ENCODE measurements around the gene RSKR. TPM values are rescaled to one million over a fixed set of nuclear protein-coding genes. Genes with fewer than 3 reads are reported as not detected.
"Not testable (repeated sequence)": the region's sequence is repeated elsewhere in the genome, so short reads cannot be mapped to it uniquely, and the experiment has no call there.

RSKR gene
- total RNA-seq, 1 experiment from 2014 or later: 18.9 TPM

DNA sequence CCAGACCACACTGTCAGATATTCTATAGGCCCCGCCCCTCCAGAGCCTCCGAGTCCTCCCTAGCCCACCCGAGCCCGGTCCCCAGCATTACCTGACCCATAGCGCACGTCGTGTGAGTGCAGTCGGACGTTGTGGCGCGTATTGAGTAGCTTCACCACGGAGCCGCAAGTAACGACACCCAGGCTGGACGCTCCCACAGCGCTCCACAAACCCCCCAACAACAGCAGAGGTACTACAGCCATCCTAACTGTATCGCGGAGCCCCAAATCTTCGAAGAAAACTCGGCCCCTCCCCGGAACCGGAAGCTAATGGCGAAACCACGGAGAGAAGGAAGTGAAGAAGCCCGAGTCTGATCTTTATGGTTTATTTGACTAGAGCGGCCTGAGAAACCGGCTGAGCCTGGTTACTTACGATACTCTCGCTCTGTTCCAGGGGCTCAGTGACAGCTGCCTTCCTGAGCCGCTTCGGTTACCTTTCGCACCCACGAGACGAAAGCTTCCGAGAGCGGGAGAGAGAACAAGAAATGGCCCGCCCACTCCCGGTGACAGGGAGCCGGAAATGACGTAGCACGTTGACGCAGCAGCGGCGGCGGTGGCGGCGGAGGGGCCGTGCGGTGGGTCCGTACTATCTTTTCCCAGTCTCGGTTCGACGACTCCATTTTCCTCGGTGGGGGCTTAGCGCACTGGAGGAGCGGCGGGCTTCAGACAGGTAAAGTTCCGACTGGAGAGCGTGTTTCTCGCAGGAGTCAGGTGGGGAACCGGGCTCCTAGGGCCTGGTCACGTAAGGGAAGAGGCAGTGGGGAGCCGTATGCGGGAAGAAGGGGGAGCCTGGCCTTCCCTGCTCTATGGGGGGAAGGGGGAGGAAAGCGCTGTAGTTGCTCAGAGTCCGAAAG is 47.9 kb upstream of the RSKR start, which contains the start of the genes SDF2 and SUPT6H (continued):
- TF ChIP-seq, protein P1, sequence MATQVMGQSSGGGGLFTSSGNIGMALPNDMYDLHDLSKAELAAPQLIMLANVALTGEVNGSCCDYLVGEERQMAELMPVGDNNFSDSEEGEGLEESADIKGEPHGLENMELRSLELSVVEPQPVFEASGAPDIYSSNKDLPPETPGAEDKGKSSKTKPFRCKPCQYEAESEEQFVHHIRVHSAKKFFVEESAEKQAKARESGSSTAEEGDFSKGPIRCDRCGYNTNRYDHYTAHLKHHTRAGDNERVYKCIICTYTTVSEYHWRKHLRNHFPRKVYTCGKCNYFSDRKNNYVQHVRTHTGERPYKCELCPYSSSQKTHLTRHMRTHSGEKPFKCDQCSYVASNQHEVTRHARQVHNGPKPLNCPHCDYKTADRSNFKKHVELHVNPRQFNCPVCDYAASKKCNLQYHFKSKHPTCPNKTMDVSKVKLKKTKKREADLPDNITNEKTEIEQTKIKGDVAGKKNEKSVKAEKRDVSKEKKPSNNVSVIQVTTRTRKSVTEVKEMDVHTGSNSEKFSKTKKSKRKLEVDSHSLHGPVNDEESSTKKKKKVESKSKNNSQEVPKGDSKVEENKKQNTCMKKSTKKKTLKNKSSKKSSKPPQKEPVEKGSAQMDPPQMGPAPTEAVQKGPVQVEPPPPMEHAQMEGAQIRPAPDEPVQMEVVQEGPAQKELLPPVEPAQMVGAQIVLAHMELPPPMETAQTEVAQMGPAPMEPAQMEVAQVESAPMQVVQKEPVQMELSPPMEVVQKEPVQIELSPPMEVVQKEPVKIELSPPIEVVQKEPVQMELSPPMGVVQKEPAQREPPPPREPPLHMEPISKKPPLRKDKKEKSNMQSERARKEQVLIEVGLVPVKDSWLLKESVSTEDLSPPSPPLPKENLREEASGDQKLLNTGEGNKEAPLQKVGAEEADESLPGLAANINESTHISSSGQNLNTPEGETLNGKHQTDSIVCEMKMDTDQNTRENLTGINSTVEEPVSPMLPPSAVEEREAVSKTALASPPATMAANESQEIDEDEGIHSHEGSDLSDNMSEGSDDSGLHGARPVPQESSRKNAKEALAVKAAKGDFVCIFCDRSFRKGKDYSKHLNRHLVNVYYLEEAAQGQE (IDR thresholded peaks at IDR 0.05; ENCODE audit: low read depth): no peak

DNA sequence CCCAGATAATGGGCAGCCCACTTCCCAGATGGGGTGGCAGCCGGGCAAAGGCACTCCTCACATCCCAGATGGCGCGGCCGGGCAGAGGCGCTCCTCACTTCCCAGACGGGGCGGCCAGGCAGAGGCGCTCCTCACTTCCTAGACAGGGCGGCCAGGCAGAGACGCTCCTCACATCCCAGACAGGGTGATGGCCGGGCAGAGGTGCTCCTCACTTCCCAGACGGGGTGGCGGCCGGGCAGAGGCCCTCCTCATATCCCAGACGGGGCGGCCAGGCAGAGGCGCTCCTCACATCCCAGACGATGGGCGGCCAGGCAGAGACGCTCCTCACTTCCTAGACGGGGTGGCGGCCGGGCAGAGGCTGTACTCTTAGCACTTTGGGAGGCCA is 45.5 kb upstream of the RSKR start:
- H3K9me2 ChIP-seq (ENCODE audit: insufficient read depth); DNase-seq (ENCODE audit: low read depth, low spot score); H3K4me2 ChIP-seq (ENCODE audit: low read length); H3K27ac ChIP-seq (ENCODE audit: low read depth, low read length); POLR2A ChIA-PET; H3K4me3 ChIP-seq (replicated peaks in 1 of 2; ENCODE audit: low read depth in 1 of 2, low read length in 2 of 2); H3K9me3 ChIP-seq (ENCODE audit: control insufficient read depth in 1 of 2, insufficient read depth in 1 of 2, low read depth in 1 of 2, low read length in 2 of 2); ATAC-seq; CTCF ChIA-PET; H4K20me1 ChIP-seq (ENCODE audit: insufficient read depth); H3K9ac ChIP-seq (ENCODE audit: low read length); H3K27me3 ChIP-seq (ENCODE audit: insufficient read depth, low read length); BruUV-seq (replicated peaks); intact Hi-C loops (cut with micrococcal nuclease); RAD21 ChIA-PET (ENCODE audit: low non-redundant PET in 1 of 2, low total read pairs in 2 of 2, uncharacterized antibody in 2 of 2, unreplicated experiment in 2 of 2); H2AFZ ChIP-seq (ENCODE audit: low read depth, low read length, poor library complexity, severe bottlenecking): not testable (repeated sequence)
- peaks cover 75% of the 10 kb centered on the region for H3K79me2 ChIP-seq (ENCODE audit: insufficient read depth, low read length)
- H3K36me3 ChIP-seq (ENCODE audit: control insufficient read depth in 1 of 2, insufficient read depth in 2 of 2, low read length in 2 of 2): peaks cover 3 to 29% of the 10 kb centered on the region in 2 experiments
- peaks cover 12 to 18% of the 10 kb centered on the region in 2 experiments; a peak in 3 of 4 replicates for H3K4me1 ChIP-seq (ENCODE audit: control insufficient read depth in 1 of 2, insufficient read depth in 2 of 2, low read length in 2 of 2)

DNA sequence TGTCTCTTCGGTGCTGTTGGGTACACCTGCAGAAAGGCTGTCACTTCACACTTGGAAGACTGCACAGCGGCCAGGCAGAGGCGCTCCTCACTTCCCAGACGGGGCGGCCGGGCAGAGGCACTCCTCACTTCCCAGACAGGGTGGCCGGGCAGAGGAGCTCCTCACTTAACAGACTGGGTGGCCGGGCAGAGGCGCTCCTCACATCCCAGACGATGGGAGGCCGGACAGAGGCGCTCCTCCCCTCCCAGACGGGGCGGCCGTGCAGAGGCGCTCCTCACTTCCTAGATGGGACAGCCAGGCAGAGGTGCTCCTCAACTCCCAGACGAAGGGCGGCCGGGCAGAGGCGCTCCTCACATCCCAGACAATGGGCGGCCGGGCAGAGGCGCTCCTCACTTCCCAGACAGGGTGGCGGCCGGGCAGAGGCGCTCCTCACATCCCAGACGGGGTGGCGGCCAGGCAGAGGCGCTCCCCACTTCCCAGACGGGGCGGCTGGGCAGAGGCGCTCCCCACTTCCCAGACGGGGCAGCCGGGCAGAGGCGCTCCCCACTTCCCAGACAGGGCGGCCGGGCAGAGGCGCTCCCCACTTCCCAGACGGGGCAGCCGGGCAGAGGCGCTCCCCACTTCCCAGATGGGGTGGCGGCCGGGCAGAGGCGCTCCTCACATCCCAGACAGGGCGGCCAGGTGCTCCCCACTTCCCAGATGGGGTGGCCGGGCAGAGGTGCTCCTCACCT is 44.9 kb upstream of the RSKR start:
- DNase-seq (ENCODE audit: low read depth, low spot score); H3K27me3 ChIP-seq (ENCODE audit: insufficient read depth, low read length); H3K4me2 ChIP-seq (ENCODE audit: low read length); H2AFZ ChIP-seq (ENCODE audit: low read depth, low read length, poor library complexity, severe bottlenecking); H3K9me2 ChIP-seq (ENCODE audit: insufficient read depth); ATAC-seq; H3K9ac ChIP-seq (ENCODE audit: low read length); RAD21 ChIA-PET (ENCODE audit: low non-redundant PET in 1 of 2, low total read pairs in 2 of 2, uncharacterized antibody in 2 of 2, unreplicated experiment in 2 of 2); POLR2A ChIA-PET; H3K4me3 ChIP-seq (replicated peaks in 1 of 2; ENCODE audit: low read depth in 1 of 2, low read length in 2 of 2); CTCF ChIA-PET; H3K27ac ChIP-seq (ENCODE audit: low read depth, low read length); BruUV-seq (replicated peaks); H4K20me1 ChIP-seq (ENCODE audit: insufficient read depth); intact Hi-C loops (cut with micrococcal nuclease); H3K9me3 ChIP-seq (ENCODE audit: control insufficient read depth in 1 of 2, insufficient read depth in 1 of 2, low read depth in 1 of 2, low read length in 2 of 2): not testable (repeated sequence)
- Histone ChIP-seq H3K79me2 (ENCODE audit: insufficient read depth, low read length) (peaks cover 75% of the 10 kb centered on the region), H3K36me3 (ENCODE audit: control insufficient read depth in 1 of 2, insufficient read depth in 2 of 2, low read length in 2 of 2) (peaks cover 3 to 29% of the 10 kb centered on the region in 2 experiments), H3K4me1 (ENCODE audit: control insufficient read depth in 1 of 2, insufficient read depth in 2 of 2, low read length in 2 of 2) (peaks cover 12 to 18% of the 10 kb centered on the region in 2 experiments; a peak in 3 of 4 replicates)

DNA sequence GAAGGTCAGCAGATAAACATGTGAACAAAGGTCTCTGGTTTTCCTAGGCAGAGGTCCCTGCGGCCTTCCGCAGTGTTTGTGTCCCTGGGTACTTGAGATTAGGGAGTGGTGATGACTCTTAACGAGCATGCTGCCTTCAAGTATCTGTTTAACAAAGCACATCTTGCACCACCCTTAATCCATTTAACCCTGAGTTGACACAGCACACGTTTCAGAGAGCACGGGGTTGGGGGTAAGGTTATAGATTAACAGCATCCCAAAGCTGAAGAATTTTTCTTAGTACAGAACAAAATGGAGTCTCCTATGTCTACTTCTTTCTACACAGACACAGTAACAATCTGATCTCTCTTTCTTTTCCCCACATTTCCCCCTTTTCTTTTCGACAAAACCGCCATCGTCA is 44.4 kb upstream of the RSKR start:
- H3K27ac ChIP-seq (ENCODE audit: low read depth, low read length); intact Hi-C loops (cut with micrococcal nuclease); BruUV-seq (replicated peaks): not testable (repeated sequence)

More for the DNA sequence above, 44.4 kb upstream of the RSKR start:
- CTCF ChIA-PET: interaction anchor here (1.0 kb wide), 1 partner anchor 11 kb away, joined by 3 read pairs; no protein-coding TSS in a partner anchor
- RAD21 ChIA-PET (ENCODE audit: low non-redundant PET in 1 of 2, low total read pairs in 2 of 2, uncharacterized antibody in 2 of 2, unreplicated experiment in 2 of 2); DNase-seq (ENCODE audit: low read depth, low spot score); H3K4me2 ChIP-seq (ENCODE audit: low read length); H3K9me3 ChIP-seq (ENCODE audit: control insufficient read depth in 1 of 2, insufficient read depth in 1 of 2, low read depth in 1 of 2, low read length in 2 of 2); H3K9ac ChIP-seq (ENCODE audit: low read length); H3K27me3 ChIP-seq (ENCODE audit: insufficient read depth, low read length); ATAC-seq; H3K9me2 ChIP-seq (ENCODE audit: insufficient read depth); H4K20me1 ChIP-seq (ENCODE audit: insufficient read depth); H3K4me3 ChIP-seq (replicated peaks in 1 of 2; ENCODE audit: low read depth in 1 of 2, low read length in 2 of 2); H2AFZ ChIP-seq (ENCODE audit: low read depth, low read length, poor library complexity, severe bottlenecking): not testable (repeated sequence)
- peaks cover 9 to 15% of the 10 kb centered on the region in 2 experiments; a peak in 3 of 4 replicates for H3K4me1 ChIP-seq (ENCODE audit: control insufficient read depth in 1 of 2, insufficient read depth in 2 of 2, low read length in 2 of 2)
- H3K36me3 ChIP-seq (ENCODE audit: control insufficient read depth in 1 of 2, insufficient read depth in 2 of 2, low read length in 2 of 2): peaks cover 3 to 29% of the 10 kb centered on the region in 2 experiments
- POLR2A ChIA-PET: interaction anchor here (0.8 kb wide), 1 partner anchor 10 kb away, joined by 3 read pairs; no protein-coding TSS in a partner anchor
- H3K79me2 ChIP-seq (ENCODE audit: insufficient read depth, low read length): peaks cover 73% of the 10 kb centered on the region

All from HCT116 (cell line).